OCI-LY1 (cell line): Measurements from ENCODE around the gene FBXO46.

Experiments
- EZH2 ChIP-seq: fragments of 200-600 bp; sonication (generic), shearing (Covaris generic); IDR thresholded peaks from 2 replicates; pipeline ENCODE4 v1.8.0; 2017; ENCODE audit warnings: borderline replicate concordance, mixed run types, mild to moderate bottlenecking, antibody characterized with exemption, low read length, moderate library complexity, mixed read lengths
- TF ChIP-seq, protein P1 (sequence below): fragments of 200-600 bp; sonication (generic), shearing (Covaris generic); IDR thresholded peaks from 2 replicates; pipeline ENCODE4 v1.5.1; 2017; ENCODE audit warnings: mild to moderate bottlenecking, antibody characterized with exemption, low read length, moderate library complexity, mixed read lengths

DNA sequence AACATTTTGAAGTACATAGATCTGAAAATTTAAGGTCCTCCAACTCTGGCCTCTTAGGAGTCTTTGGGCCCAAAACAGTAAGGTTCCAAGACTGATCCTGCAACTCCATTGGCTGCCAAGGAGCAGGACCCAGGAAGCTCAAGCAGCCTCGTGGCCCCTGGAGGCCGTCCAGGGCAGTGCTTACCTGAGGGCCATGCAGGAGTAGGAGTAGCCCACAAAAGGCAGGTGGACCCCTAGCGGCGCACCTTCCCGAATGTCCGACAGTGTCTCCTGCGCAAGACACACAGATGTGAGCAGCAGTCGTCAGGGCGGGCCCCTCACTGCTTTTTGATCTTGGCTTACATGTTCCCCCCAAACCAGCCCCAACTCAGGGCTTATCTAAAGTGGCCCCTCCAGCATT, 44.1 kb upstream of the FBXO46 start:
- TF ChIP-seq, protein P1, sequence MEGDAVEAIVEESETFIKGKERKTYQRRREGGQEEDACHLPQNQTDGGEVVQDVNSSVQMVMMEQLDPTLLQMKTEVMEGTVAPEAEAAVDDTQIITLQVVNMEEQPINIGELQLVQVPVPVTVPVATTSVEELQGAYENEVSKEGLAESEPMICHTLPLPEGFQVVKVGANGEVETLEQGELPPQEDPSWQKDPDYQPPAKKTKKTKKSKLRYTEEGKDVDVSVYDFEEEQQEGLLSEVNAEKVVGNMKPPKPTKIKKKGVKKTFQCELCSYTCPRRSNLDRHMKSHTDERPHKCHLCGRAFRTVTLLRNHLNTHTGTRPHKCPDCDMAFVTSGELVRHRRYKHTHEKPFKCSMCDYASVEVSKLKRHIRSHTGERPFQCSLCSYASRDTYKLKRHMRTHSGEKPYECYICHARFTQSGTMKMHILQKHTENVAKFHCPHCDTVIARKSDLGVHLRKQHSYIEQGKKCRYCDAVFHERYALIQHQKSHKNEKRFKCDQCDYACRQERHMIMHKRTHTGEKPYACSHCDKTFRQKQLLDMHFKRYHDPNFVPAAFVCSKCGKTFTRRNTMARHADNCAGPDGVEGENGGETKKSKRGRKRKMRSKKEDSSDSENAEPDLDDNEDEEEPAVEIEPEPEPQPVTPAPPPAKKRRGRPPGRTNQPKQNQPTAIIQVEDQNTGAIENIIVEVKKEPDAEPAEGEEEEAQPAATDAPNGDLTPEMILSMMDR = no peak
- TF ChIP-seq EZH2 = no peak
